Kidney (tissue), 22 donors: ENCODE measurements around the gene RUSC2. TPM values are rescaled to one million over a fixed set of nuclear protein-coding genes. Genes with fewer than 3 reads are reported as not detected.
A peak's percentile ranks its signal among the peaks of the same experiment; 100 is the strongest.

Experiments used
- DNase-seq, 5 donors: peaks; one replicate each; pipeline ENCODE4 v3.0.0-alpha.2; 2013 to 2020
- FAIRE-seq: peaks from 2 replicates; lab custom pipeline; 2012; peaks lifted over from hg19 to GRCh38; lab: Jason Lieb, UNC
- H3K27ac ChIP-seq, 2 donors: one replicate each; pipeline ENCODE4 v1.7.0; 2013; ENCODE audit warnings: low read depth in 2 of 2, low read length in 2 of 2, inconsistent platforms in 1 of 2
- H3K27me3 ChIP-seq: one replicate; pipeline ENCODE4 v1.7.1; 2013; ENCODE audit warnings: low read length, inconsistent platforms; ENCODE audit not compliant: control insufficient read depth, insufficient read depth
- H3K36me3 ChIP-seq, 3 donors: one replicate each; pipeline versions ENCODE4 v1.7.0 to v1.7.1; 2013; ENCODE audit warnings: low read length in 3 of 3, control low read depth in 1 of 3, inconsistent platforms in 1 of 3; ENCODE audit not compliant: insufficient read depth in 3 of 3, control insufficient read depth in 2 of 3
- H3K4me1 ChIP-seq, 3 donors: one replicate each; pipeline versions ENCODE4 v1.7.0 to v1.7.1; 2013; ENCODE audit warnings: low read length in 3 of 3, inconsistent platforms in 1 of 3, low read depth in 1 of 3; ENCODE audit not compliant: control insufficient read depth in 2 of 3, insufficient read depth in 2 of 3
- H3K4me3 ChIP-seq, 3 donors: one replicate each; pipeline versions ENCODE4 v1.7.0 to v1.8.1; 2013; ENCODE audit warnings: low read length in 3 of 3, control low read depth in 1 of 3, inconsistent platforms in 1 of 3
- H3K9ac ChIP-seq, 3 donors: one replicate each; pipeline versions ENCODE4 v1.7.0 to v1.7.1; 2013; ENCODE audit warnings: low read length in 3 of 3, control low read depth in 1 of 3, inconsistent platforms in 1 of 3
- H3K9me3 ChIP-seq, 3 donors: one replicate each; pipeline versions ENCODE4 v1.7.0 to v1.7.1; 2013; ENCODE audit warnings: low read length in 3 of 3, control low read depth in 1 of 3, inconsistent platforms in 1 of 3; ENCODE audit not compliant: control insufficient read depth in 2 of 3, insufficient read depth in 1 of 3
- CTCF ChIP-seq: IDR thresholded peaks from 3 replicates; pipeline ENCODE4 v1.5.1; 2012; ENCODE audit warnings: mild to moderate bottlenecking, moderate library complexity, borderline replicate concordance; ENCODE audit not compliant: insufficient read depth; ENCODE audit errors: extremely low read depth
- intact Hi-C: fragments of 100-400 bp; cut with DNase I; formaldehyde crosslinking; loops from one replicate; pipeline ENCODE4 v1.11.1; 2022
- long read RNA-seq, 10 donors: library from polyadenylated mRNA in 1 of 10; unstranded in 1 of 10; transcript quantifications; one replicate each; pipeline ENCODE4 v2.0.0 and lab custom pipeline, GENCODE V29; 2021 to 2026
- polyA plus RNA-seq: library from polyadenylated mRNA; stranded (reverse); fragments of 350-450 nt; fragmentation: Illumina TruSeq; extraction: RNeasy Lipid Tissue Mini Kit (QIAGEN cat#74804); gene quantifications from one replicate; pipeline ENCODE4 v1.2.3, GENCODE V29; 2014; ENCODE audit warnings: low read depth, low replicate concordance; ENCODE audit not compliant: insufficient read depth
- total RNA-seq: library from RNA; stranded (reverse); fragmentation: NEBNext Ultra II Directional; extraction: Animal tissue kit (Norgen Biotek cat#: 25700); gene quantifications from one replicate; pipeline ENCODE4 v1.2.1, GENCODE V29; 2021
- donor health status: control.
- donor health status: control.
- donor health status: control.
- donor health status: control.
- donor health status: control.
- donor health status: DM: yes; HTN: yes; CAD: no.
- donor health status: Normal renal cell carcinoma (clear cell type).

RUSC2 gene
- total RNA-seq (27.3 TPM), polyA plus RNA-seq (13.4 TPM)
- long read RNA-seq, donor 1, partial matches to known transcripts = 13 of 13 reads
- long read RNA-seq, donor 1, other reads (novel, unspliced or antisense) = 0 of 13 reads
- long read RNA-seq, donor 2, partial matches to known transcripts = 5 of 9 reads
- long read RNA-seq, donor 2, other reads (novel, unspliced or antisense) = 0 of 9 reads
- long read RNA-seq, donor 3, partial matches to known transcripts = 0 of 3 reads
- long read RNA-seq, donor 3, other reads (novel, unspliced or antisense) = 0 of 3 reads
- long read RNA-seq, donor 4, partial matches to known transcripts = 10 of 13 reads
- long read RNA-seq, donor 4, other reads (novel, unspliced or antisense) = 0 of 13 reads
- long read RNA-seq, donor 5, partial matches to known transcripts = 0 of 1 reads
- long read RNA-seq, donor 5, other reads (novel, unspliced or antisense) = 0 of 1 reads
- long read RNA-seq, donor 6 = 0 reads
- long read RNA-seq, donor 7, partial matches to known transcripts = 5 of 5 reads
- long read RNA-seq, donor 7, other reads (novel, unspliced or antisense) = 0 of 5 reads
- long read RNA-seq, donor 8 = 0 reads
- long read RNA-seq, donor 9 = 0 reads
- long read RNA-seq, donor 10, partial matches to known transcripts = 13 of 14 reads
- long read RNA-seq, donor 10, other reads (novel, unspliced or antisense) = 0 of 14 reads

GRCh38 chr9:35489313-35490154 is at the start of gene RUSC2:
Gene RUSC2, plus strand, starts transcription at chr9:35490111. Its CDS starts 56,411 bp downstream, at chr9:35546522.
- H3K9me3 ChIP-seq = no peaks in the 10 kb centered on the region
- no peaks in the 10 kb centered on the region for H3K27me3 ChIP-seq
- peaks cover 0 to 19% (median 15%) of the 10 kb centered on the region in 3 donors for H3K4me1 ChIP-seq
- intact Hi-C loops = no loop called here
- no peaks in the 10 kb centered on the region for H3K36me3 ChIP-seq
- H3K27ac ChIP-seq = peak within 1 kb of the TSS; percentile 93 to 99
- peak within 1 kb of the TSS; percentile 73 to 98 (median 87) for H3K9ac ChIP-seq
- H3K4me3 ChIP-seq = peak within 1 kb of the TSS; percentile 75 to 85 (median 84)
- TF ChIP-seq CTCF = peak; percentile 37
- FAIRE-seq (no peak), DNase-seq (peak; percentile 89 to 95 (median 91))

GRCh38 chr9:35446012-35446411 is 43.9 kb upstream of the RUSC2 start:
- no peaks in the 10 kb centered on the region for H3K36me3 ChIP-seq
- no peak overlapping the region for H3K9ac ChIP-seq
- no peak overlapping the region for H3K4me3 ChIP-seq
- no peaks in the 10 kb centered on the region for H3K9me3 ChIP-seq
- no peaks in the 10 kb centered on the region for H3K4me1 ChIP-seq
- intact Hi-C loops = no loop called here
- DNase-seq = no peak
- no peaks in the 10 kb centered on the region for H3K27me3 ChIP-seq
- no peak for TF ChIP-seq CTCF
- no peak for FAIRE-seq
- H3K27ac ChIP-seq = no peak overlapping the region

- FAIRE-seq (no peak), DNase-seq (peak in 1 of 5 donors; percentile 0)
- no peaks in the 10 kb centered on the region for H3K4me1 ChIP-seq
- H3K9ac ChIP-seq = no peak overlapping the region
- TF ChIP-seq CTCF = no peak
- H3K27me3 ChIP-seq = no peaks in the 10 kb centered on the region
- no peak overlapping the region for H3K27ac ChIP-seq
- intact Hi-C loops = no loop called here
- no peak overlapping the region for H3K4me3 ChIP-seq
- H3K36me3 ChIP-seq = no peaks in the 10 kb centered on the region
- no peaks in the 10 kb centered on the region for H3K9me3 ChIP-seq
These were observed 41.4 kb upstream of the RUSC2 start for GRCh38 chr9:35448496-35448895.
